Naive thymus-derived CD4-positive, alpha-beta T cell (primary cell): ENCODE results near the gene ROS1. TPM values are rescaled to one million over a fixed set of nuclear protein-coding genes. Genes with fewer than 3 reads are reported as not detected.
"Not testable (repeated sequence)": the region's sequence is repeated elsewhere in the genome, so short reads cannot be mapped to it uniquely, and the experiment has no call there.

Experiments used
- ATAC-seq: fragments of 150-1000 bp; cut with Tn5 transposase; 2 replicates; pipeline ENCODE4 v1.10.0; 2021; ENCODE audit warnings: mild to moderate bottlenecking, moderate library complexity
- CTCF ChIA-PET: fragments of 350-600 bp; sonication (Branson Sonifier 250); formaldehyde crosslinking; loops from one replicate; lab custom pipeline; 2021; ENCODE audit warnings: antibody characterized with exemption; lab: Charles Lee
- POLR2A ChIA-PET: fragments of 350-600 bp; sonication (Branson Sonifier 250); formaldehyde crosslinking; loops from one replicate; lab custom pipeline; 2021; ENCODE audit warnings: antibody characterized with exemption, inconsistent platforms; lab: Charles Lee
- DNase-seq, 9 donors: peaks; one replicate each; pipeline versions ENCODE4 v3.0.0 to v3.0.0-alpha.2; 2020 to 2022; ENCODE audit warnings: mixed read lengths in 1 of 9
- H3K27ac ChIP-seq: one replicate; pipeline ENCODE4 v1.7.0; 2013; ENCODE audit warnings: mild to moderate bottlenecking, low read depth, low read length, moderate library complexity
- H3K27me3 ChIP-seq, 2 donors: one replicate each; pipeline ENCODE4 v1.7.0; 2013; ENCODE audit warnings: low read length in 2 of 2, mild to moderate bottlenecking in 2 of 2, moderate library complexity in 2 of 2; ENCODE audit not compliant: control insufficient read depth in 2 of 2, insufficient read depth in 2 of 2
- H3K36me3 ChIP-seq, 3 experiments: 1 replicate in 2 of 3; 2 replicates in 1 of 3; pipeline ENCODE4 v1.7.0; 2013; ENCODE audit warnings: low read length in 3 of 3, mild to moderate bottlenecking in 3 of 3, moderate library complexity in 1 of 3; ENCODE audit not compliant: insufficient read depth in 3 of 3, control insufficient read depth in 2 of 3
- H3K4me1 ChIP-seq, 2 donors: one replicate each; pipeline ENCODE4 v1.7.0; 2013; ENCODE audit warnings: low read length in 2 of 2, mild to moderate bottlenecking in 2 of 2, moderate library complexity in 1 of 2; ENCODE audit not compliant: control insufficient read depth in 2 of 2, insufficient read depth in 2 of 2
- H3K4me3 ChIP-seq: 2 replicates; pipeline ENCODE4 v1.7.0; 2013; ENCODE audit warnings: mild to moderate bottlenecking, low read length
- H3K9me3 ChIP-seq, 3 experiments: 1 replicate in 2 of 3; 2 replicates in 1 of 3; pipeline ENCODE4 v1.7.0; 2013; ENCODE audit warnings: low read length in 3 of 3; ENCODE audit not compliant: control insufficient read depth in 2 of 3
- H3K27ac Mint-ChIP-seq, 9 donors: one replicate each; pipeline ENCODE4 v1.8.0; 2020 to 2022; ENCODE audit warnings: mixed read lengths in 9 of 9, mild to moderate bottlenecking in 8 of 9, moderate library complexity in 5 of 9, inconsistent platforms in 2 of 9
- H3K27me3 Mint-ChIP-seq, 5 donors: one replicate each; pipeline ENCODE4 v1.8.0; 2021 to 2022; ENCODE audit warnings: mixed read lengths in 5 of 5, mild to moderate bottlenecking in 1 of 5
- H3K36me3 Mint-ChIP-seq, 5 donors: one replicate each; pipeline ENCODE4 v1.8.0; 2020 to 2022; ENCODE audit warnings: mixed read lengths in 5 of 5, mild to moderate bottlenecking in 3 of 5, inconsistent platforms in 1 of 5
- H3K4me1 Mint-ChIP-seq, 7 donors: one replicate each; pipeline ENCODE4 v1.8.0; 2020 to 2022; ENCODE audit warnings: mixed read lengths in 7 of 7, mild to moderate bottlenecking in 3 of 7, inconsistent platforms in 1 of 7
- H3K4me3 Mint-ChIP-seq, 10 donors: one replicate each; pipeline ENCODE4 v1.8.0; 2020 to 2022; ENCODE audit warnings: mild to moderate bottlenecking in 10 of 10, mixed read lengths in 10 of 10, moderate library complexity in 6 of 10, inconsistent platforms in 2 of 10
- H3K9me3 Mint-ChIP-seq, 11 donors: one replicate each; pipeline ENCODE4 v1.8.0; 2020 to 2022; ENCODE audit warnings: mixed read lengths in 11 of 11, mild to moderate bottlenecking in 4 of 11, inconsistent platforms in 1 of 11, moderate library complexity in 1 of 11
- intact Hi-C, 2 donors: fragments of 100-400 bp; cut with micrococcal nuclease; formaldehyde crosslinking; loops; one replicate each; pipeline ENCODE4 v1.15.1; 2023
- polyA plus RNA-seq, 2 donors: library from polyadenylated mRNA; unstranded; fragments of 300-500 nt; fragmentation: Illumina TruSeq; gene quantifications; one replicate each; pipeline ENCODE4 v1.2.3, GENCODE V29; 2021
- total RNA-seq, 6 experiments: library from RNA in 5 of 6; stranded (reverse) in 5 of 6; gene quantifications; 1 replicate in 5 of 6; 2 replicates in 1 of 6; pipeline ENCODE4 v1.2.3 and lab custom pipeline; 2021 to 2026

Gene ROS1
- total and polyA plus RNA-seq, 7 experiments from 2014 or later, result not detected

- H3K27me3 ChIP-seq, result peaks cover 0 to 4% of the 10 kb centered on the region in 2 donors
- intact Hi-C loops, result no loop called here
- no peak overlapping the region for H3K4me3 ChIP-seq
- ATAC-seq (no peak), DNase-seq (no peak)
- Mint-ChIP-seq H3K4me3 (no peak overlapping the region), H3K36me3 (no peaks in the 10 kb centered on the region), H3K27me3 (peaks cover 0 to 44% (median 25%) of the 10 kb centered on the region in 5 donors), H3K9me3 (peaks cover 0 to 6% (median 0%) of the 10 kb centered on the region in 11 donors), H3K27ac (no peak overlapping the region), H3K4me1 (peaks cover 0 to 10% (median 4%) of the 10 kb centered on the region in 7 donors)
- no peak overlapping the region for H3K27ac ChIP-seq
- ChIA-PET CTCF (no interaction called here), POLR2A (no interaction called here)
- no peaks in the 10 kb centered on the region for H3K9me3 ChIP-seq
- no peaks in the 10 kb centered on the region for H3K4me1 ChIP-seq
- no peaks in the 10 kb centered on the region for H3K36me3 ChIP-seq
These were observed 52.4 kb downstream of the ROS1 start for GRCh38 chr6:117373211-117373813.

- H3K36me3 ChIP-seq, H3K27ac ChIP-seq, POLR2A ChIA-PET, H3K9me3 ChIP-seq, intact Hi-C loops, H3K9me3 Mint-ChIP-seq, H3K27me3 ChIP-seq, ATAC-seq, H3K36me3 Mint-ChIP-seq, H3K4me1 ChIP-seq, H3K4me3 ChIP-seq, H3K27ac Mint-ChIP-seq, CTCF ChIA-PET, H3K4me1 Mint-ChIP-seq, DNase-seq: not testable (repeated sequence)
- Mint-ChIP-seq H3K4me3 (peak overlapping the region in 8 of 10 donors; percentile 18 to 58 (median 40)), H3K27me3 (peaks cover 0 to 42% (median 32%) of the 10 kb centered on the region in 5 donors)
These were observed 53.5 kb downstream of the ROS1 start for GRCh38 chr6:117372289-117372688.

DNA sequence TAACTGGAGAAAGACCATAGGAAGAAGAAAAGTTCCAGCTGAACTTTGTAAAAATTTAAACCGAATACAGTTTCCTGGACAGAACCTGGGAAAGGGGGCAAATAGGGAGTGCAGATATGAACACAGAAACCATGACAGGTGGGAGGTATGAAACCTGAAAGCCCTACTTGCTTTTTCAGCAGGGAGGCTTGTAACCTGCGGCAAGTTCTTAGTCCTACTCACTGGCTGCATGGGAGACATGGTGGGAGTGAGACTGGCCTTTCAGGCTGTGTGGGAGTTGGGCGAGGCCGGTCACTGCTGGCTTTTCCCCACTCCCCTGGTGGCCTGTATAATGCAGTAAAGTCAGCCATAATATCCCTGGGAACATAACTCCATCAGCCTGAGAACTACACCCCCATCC, 54.2 kb downstream of the ROS1 start:
- H3K27me3 Mint-ChIP-seq, result peaks cover 0 to 39% (median 35%) of the 10 kb centered on the region in 5 donors
- H3K9me3 Mint-ChIP-seq, result peaks cover 0 to 1% (median 0%) of the 10 kb centered on the region in 11 donors
- H3K4me1 Mint-ChIP-seq, result peaks cover 0 to 10% (median 4%) of the 10 kb centered on the region in 7 donors
- no peak for DNase-seq
- CTCF ChIA-PET, result no interaction called here
- intact Hi-C loops, result no loop called here
- no peak for ATAC-seq
- POLR2A ChIA-PET, result no interaction called here
- no peaks in the 10 kb centered on the region for H3K36me3 Mint-ChIP-seq
- H3K27ac Mint-ChIP-seq, result no peak overlapping the region
- Histone ChIP-seq H3K27ac (no peak overlapping the region), H3K27me3 (peaks cover 0 to 4% of the 10 kb centered on the region in 2 donors), H3K4me1 (no peaks in the 10 kb centered on the region), H3K4me3 (no peak overlapping the region), H3K9me3 (no peaks in the 10 kb centered on the region), H3K36me3 (no peaks in the 10 kb centered on the region)
- no peak overlapping the region for H3K4me3 Mint-ChIP-seq

DNA sequence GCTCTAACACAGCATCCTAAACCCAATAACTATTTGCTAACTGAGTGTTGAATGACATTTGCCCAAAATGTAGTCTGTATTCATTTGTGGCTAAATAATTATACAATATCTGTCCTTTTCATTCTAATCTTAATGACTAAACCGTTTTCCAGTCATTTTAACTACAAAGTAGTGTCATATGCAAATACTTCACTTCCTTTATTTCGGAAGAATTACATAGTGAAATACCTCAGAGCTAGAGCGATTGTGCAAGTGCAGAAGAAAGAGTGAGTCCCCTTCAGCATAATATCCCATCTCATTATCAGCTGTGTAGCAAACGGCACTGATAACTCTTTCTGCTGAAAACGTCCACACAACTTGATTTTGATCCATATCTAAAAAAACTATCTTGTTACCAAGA, 66.2 kb downstream of the ROS1 start:
- no peaks in the 10 kb centered on the region for H3K9me3 ChIP-seq
- intact Hi-C loops, result no loop called here
- H3K4me1 ChIP-seq, result no peaks in the 10 kb centered on the region
- peaks cover 0 to 5% (median 0%) of the 10 kb centered on the region in 11 donors for H3K9me3 Mint-ChIP-seq
- ChIA-PET CTCF (no interaction called here), POLR2A (no interaction called here)
- H3K27ac ChIP-seq, result no peak overlapping the region
- DNase-seq, result no peak
- H3K4me3 Mint-ChIP-seq, result no peak overlapping the region
- ATAC-seq, result peak; percentile 50
- H3K36me3 ChIP-seq, result no peaks in the 10 kb centered on the region
- H3K4me3 ChIP-seq, result no peak overlapping the region
- H3K27ac Mint-ChIP-seq, result no peak overlapping the region
- peaks cover 0 to 4% (median 0%) of the 10 kb centered on the region in 5 donors for H3K36me3 Mint-ChIP-seq
- H3K4me1 Mint-ChIP-seq, result peaks cover 0 to 5% (median 0%) of the 10 kb centered on the region in 7 donors
- peaks cover 1 to 21% (median 7%) of the 10 kb centered on the region in 5 donors for H3K27me3 Mint-ChIP-seq
- no peaks in the 10 kb centered on the region for H3K27me3 ChIP-seq

- H3K4me1 ChIP-seq, result no peaks in the 10 kb centered on the region
- no peaks in the 10 kb centered on the region for H3K27me3 ChIP-seq
- H3K36me3 ChIP-seq, result no peaks in the 10 kb centered on the region
- ChIA-PET POLR2A (no interaction called here), CTCF (no interaction called here)
- ATAC-seq (no peak), DNase-seq (no peak)
- H3K27me3 Mint-ChIP-seq, result peaks cover 5 to 16% (median 7%) of the 10 kb centered on the region in 5 donors
- H3K4me1 Mint-ChIP-seq, result peaks cover 0 to 5% (median 0%) of the 10 kb centered on the region in 7 donors
- peaks cover 0 to 5% (median 0%) of the 10 kb centered on the region in 11 donors for H3K9me3 Mint-ChIP-seq
- no peak overlapping the region for H3K27ac ChIP-seq
- peaks cover 0 to 4% (median 0%) of the 10 kb centered on the region in 5 donors for H3K36me3 Mint-ChIP-seq
- no peak overlapping the region for H3K4me3 ChIP-seq
- no peak overlapping the region for H3K27ac Mint-ChIP-seq
- no peaks in the 10 kb centered on the region for H3K9me3 ChIP-seq
- intact Hi-C loops, result no loop called here
- H3K4me3 Mint-ChIP-seq, result no peak overlapping the region
These were observed 71.1 kb downstream of the ROS1 start for GRCh38 chr6:117354671-117355070.

DNA sequence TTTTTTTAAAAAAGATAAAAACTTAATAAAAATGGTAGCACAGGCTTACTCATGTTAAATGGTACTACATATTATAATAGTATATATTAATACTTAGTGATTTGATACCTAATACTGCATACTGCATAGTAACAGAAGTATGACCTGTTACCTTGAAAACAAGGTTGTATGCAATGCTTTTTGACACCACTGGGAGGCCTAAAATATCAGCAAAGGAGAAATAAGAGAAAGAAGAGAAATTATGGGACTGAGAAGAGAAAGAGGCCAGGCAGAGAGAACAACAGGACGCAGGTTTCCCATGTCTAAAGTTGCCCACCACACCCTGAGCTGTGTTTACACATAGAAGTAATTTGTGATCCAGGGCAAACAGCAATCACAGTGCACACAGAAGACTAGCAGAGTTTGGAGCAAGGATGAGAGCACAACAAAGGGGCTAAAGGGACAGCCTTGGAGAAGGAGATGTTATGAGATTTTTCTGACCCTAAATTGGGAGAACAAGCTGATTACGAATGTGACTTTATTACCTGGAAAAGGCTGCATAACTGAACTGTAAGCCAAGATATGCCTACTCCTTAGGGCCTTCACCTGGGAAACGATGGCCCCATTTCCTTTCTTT, 73.2 kb downstream of the ROS1 start:
- DNase-seq (no peak), ATAC-seq (no peak)
- H3K4me1 ChIP-seq, result no peaks in the 10 kb centered on the region
- no peak overlapping the region for H3K4me3 ChIP-seq
- Mint-ChIP-seq H3K36me3 (no peaks in the 10 kb centered on the region), H3K9me3 (no peaks in the 10 kb centered on the region), H3K4me1 (peaks cover 0 to 1% (median 0%) of the 10 kb centered on the region in 7 donors), H3K4me3 (no peak overlapping the region), H3K27ac (no peak overlapping the region), H3K27me3 (peaks cover 0 to 12% (median 0%) of the 10 kb centered on the region in 5 donors)
- no peaks in the 10 kb centered on the region for H3K27me3 ChIP-seq
- intact Hi-C loops, result no loop called here
- no peaks in the 10 kb centered on the region for H3K36me3 ChIP-seq
- CTCF ChIA-PET, result interaction anchor here (0.6 kb wide), 1 partner anchor 260 kb away, joined by 3 read pairs; no protein-coding TSS in a partner anchor
- H3K27ac ChIP-seq, result no peak overlapping the region
- POLR2A ChIA-PET, result no interaction called here
- no peaks in the 10 kb centered on the region for H3K9me3 ChIP-seq
